IMR-90 (cell line): ENCODE data around the gene ASAP2. TPM values are rescaled to one million over a fixed set of nuclear protein-coding genes. Genes with fewer than 3 reads are reported as not detected.

Experiments
- ATAC-seq: fragments of 200-7000 bp; cut with Tn5 transposase; 2 replicates; pipeline ENCODE4 v1.9.1; 2020; ENCODE audit warnings: low read depth, mild to moderate bottlenecking, moderate library complexity
- BruUV-seq: library from RNA; stranded (reverse); fragments of 400-500 nt; replicated peaks from 2 replicates; lab custom pipeline; 2021; lab: Mats Ljungman, UMichigan
- CTCF ChIA-PET: fragments of 300-600 bp; formaldehyde crosslinking; extraction: SDS; loops from one replicate; lab custom pipeline; 2021; ENCODE audit warnings: antibody characterized with exemption; lab: Yijun Ruan, JAX
- POLR2A ChIA-PET: fragments of 300-600 bp; sonication (Branson Sonifier 250); formaldehyde crosslinking; loops from one replicate; lab custom pipeline; 2022; ENCODE audit warnings: antibody characterized with exemption; ENCODE audit not compliant: unreplicated experiment; lab: Charles Lee
- DNase-seq: peaks from one replicate; pipeline ENCODE4 v3.0.0; 2013
- H2AFZ ChIP-seq: replicated peaks from 2 replicates; pipeline ENCODE3; 2013; ENCODE audit warnings: low read length, mild to moderate bottlenecking; ENCODE audit not compliant: poor library complexity
- H2AK5ac ChIP-seq: 2 replicates; pipeline ENCODE4 v1.6.1; 2013; ENCODE audit warnings: low read depth, low read length, inconsistent platforms
- H2AK9ac ChIP-seq: replicated peaks from 2 replicates; pipeline ENCODE3; 2013; ENCODE audit warnings: mild to moderate bottlenecking, low read depth, low read length, moderate library complexity; ENCODE audit not compliant: poor library complexity
- H2BK120ac ChIP-seq: 2 replicates; pipeline ENCODE4 v1.6.1; 2013; ENCODE audit warnings: low read depth, low read length, inconsistent platforms
- H2BK15ac ChIP-seq: 3 replicates; pipeline ENCODE4 v1.6.1; 2013; ENCODE audit warnings: low read depth, low read length, inconsistent platforms
- H2BK20ac ChIP-seq: 2 replicates; pipeline ENCODE4 v1.6.1; 2013; ENCODE audit warnings: low read depth, mild to moderate bottlenecking, inconsistent platforms, low read length, moderate library complexity
- H2BK5ac ChIP-seq: 2 replicates; pipeline ENCODE4 v1.6.1; 2013; ENCODE audit warnings: mild to moderate bottlenecking, low read depth, low read length, inconsistent platforms; ENCODE audit not compliant: poor library complexity, severe bottlenecking
- H3K14ac ChIP-seq: replicated peaks from 2 replicates; pipeline ENCODE4 v1.6.1; 2013; ENCODE audit warnings: low read depth, low read length, inconsistent platforms
- H3K18ac ChIP-seq: 2 replicates; pipeline ENCODE4 v1.6.1; 2013; ENCODE audit warnings: low read depth, low read length, control low read depth
- H3K23ac ChIP-seq: 2 replicates; pipeline ENCODE4 v1.6.1; 2013; ENCODE audit warnings: low read depth, low read length, inconsistent platforms
- H3K27ac ChIP-seq: 2 replicates; pipeline ENCODE4 v1.5.1; 2013; ENCODE audit warnings: mild to moderate bottlenecking, control low read depth, low read length; ENCODE audit not compliant: insufficient read depth
- H3K27me3 ChIP-seq: 2 replicates; pipeline ENCODE4 v1.6.1; 2013; ENCODE audit warnings: low read length; ENCODE audit not compliant: control insufficient read depth, insufficient read depth
- H3K36me3 ChIP-seq: 2 replicates; pipeline ENCODE4 v1.6.1; 2013; ENCODE audit warnings: low read length, mixed read lengths; ENCODE audit not compliant: control insufficient read depth, insufficient read depth
- H3K4ac ChIP-seq: 2 replicates; pipeline ENCODE4 v1.6.1; 2013; ENCODE audit warnings: low read depth, low read length, inconsistent platforms
- H3K4me1 ChIP-seq: 2 replicates; pipeline ENCODE4 v1.6.1; 2013; ENCODE audit warnings: low read length, mixed read lengths; ENCODE audit not compliant: control insufficient read depth, insufficient read depth
- H3K4me2 ChIP-seq: 2 replicates; pipeline ENCODE4 v1.6.1; 2013; ENCODE audit warnings: low read depth, mild to moderate bottlenecking, control low read depth, low read length, moderate library complexity
- H3K4me3 ChIP-seq: 2 replicates; pipeline ENCODE4 v1.5.1; 2013; ENCODE audit warnings: low read depth, mild to moderate bottlenecking, control low read depth, low read length, moderate library complexity; ENCODE audit not compliant: insufficient read depth
- H3K56ac ChIP-seq: 2 replicates; pipeline ENCODE4 v1.6.1; 2013; ENCODE audit warnings: low read length, inconsistent platforms; ENCODE audit not compliant: insufficient read depth; ENCODE audit errors: extremely low read depth
- H3K79me1 ChIP-seq, 2 experiments: 2 replicates each; pipeline ENCODE4 v1.6.1; 2013; ENCODE audit warnings: low read length in 2 of 2, inconsistent platforms in 1 of 2, low read depth in 1 of 2
- H3K9ac ChIP-seq: 2 replicates; pipeline ENCODE4 v1.6.1; 2013; ENCODE audit warnings: low read depth, low read length, control low read depth
- H3K9me1 ChIP-seq: 2 replicates; pipeline ENCODE4 v1.6.1; 2013; ENCODE audit warnings: low read length, inconsistent platforms; ENCODE audit not compliant: insufficient read depth
- H3K9me3 ChIP-seq: 2 replicates; pipeline ENCODE4 v1.6.1; 2013; ENCODE audit warnings: low read length; ENCODE audit not compliant: control insufficient read depth, insufficient read depth
- H4K20me1 ChIP-seq: 2 replicates; pipeline ENCODE4 v1.6.1; 2013; ENCODE audit warnings: low read length, inconsistent platforms; ENCODE audit not compliant: insufficient read depth
- H4K5ac ChIP-seq: 2 replicates; pipeline ENCODE4 v1.6.1; 2013; ENCODE audit warnings: mild to moderate bottlenecking, low read depth, low read length, control low read depth
- H4K8ac ChIP-seq, 2 experiments: 2 replicates each; pipeline ENCODE4 v1.6.1; 2013; ENCODE audit warnings: low read depth in 2 of 2, low read length in 2 of 2, control low read depth in 1 of 2, inconsistent platforms in 1 of 2
- H4K91ac ChIP-seq: 2 replicates; pipeline ENCODE4 v1.6.1; 2013; ENCODE audit warnings: low read depth, low read length, inconsistent platforms; ENCODE audit not compliant: insufficient read depth
- BHLHE40 ChIP-seq: fragments of 150-350 bp; IDR thresholded peaks from 2 replicates; pipeline ENCODE4 v1.6.1; 2016; ENCODE audit warnings: mild to moderate bottlenecking, low read depth, low read length
- CEBPB ChIP-seq: IDR thresholded peaks from 2 replicates; pipeline ENCODE4 v1.6.1; 2012; ENCODE audit warnings: low read depth, low read length, improper control_type of control experiment
- CHD1 ChIP-seq: IDR thresholded peaks from 2 replicates; pipeline ENCODE4 v1.6.1; 2012; ENCODE audit warnings: low read depth, low read length, improper control_type of control experiment
- CTCF ChIP-seq: conservative IDR thresholded peaks from 2 replicates; pipeline ENCODE4 v1.5.1; 2012; ENCODE audit warnings: mild to moderate bottlenecking, low read depth, low read length, improper control_type of control experiment
- ELK1 ChIP-seq: fragments of 150-350 bp; IDR thresholded peaks from 2 replicates; pipeline ENCODE4 v1.6.1; 2016; ENCODE audit warnings: low read depth, mild to moderate bottlenecking, low read length, moderate library complexity, borderline replicate concordance
- FOS ChIP-seq: fragments of 150-350 bp; IDR thresholded peaks from 2 replicates; pipeline ENCODE4 v1.6.1; 2016; ENCODE audit warnings: low read depth, low read length
- MAFK ChIP-seq: IDR thresholded peaks from 2 replicates; pipeline ENCODE4 v1.6.1; 2012; ENCODE audit warnings: low read depth, low read length, improper control_type of control experiment
- MAZ ChIP-seq: IDR thresholded peaks from 2 replicates; pipeline ENCODE4 v1.6.1; 2012; ENCODE audit warnings: low read depth, mild to moderate bottlenecking, low read length, improper control_type of control experiment, moderate library complexity, borderline replicate concordance
- MXI1 ChIP-seq: IDR thresholded peaks from 2 replicates; pipeline ENCODE4 v1.6.1; 2012; ENCODE audit warnings: low read depth, mild to moderate bottlenecking, low read length, moderate library complexity, borderline replicate concordance
- NFE2L2 ChIP-seq: fragments of 150-350 bp; IDR thresholded peaks from 2 replicates; pipeline ENCODE4 v1.6.1; 2016; ENCODE audit warnings: low read depth, mild to moderate bottlenecking, low read length
- POLR2A ChIP-seq: IDR thresholded peaks from 2 replicates; pipeline ENCODE4 v1.6.1; 2012; ENCODE audit warnings: mild to moderate bottlenecking, low read depth, low read length
- RAD21 ChIP-seq: IDR thresholded peaks from 2 replicates; pipeline ENCODE4 v1.6.1; 2012; ENCODE audit warnings: low read length, improper control_type of control experiment
- RCOR1 ChIP-seq: IDR thresholded peaks from 2 replicates; pipeline ENCODE4 v1.6.1; 2012; ENCODE audit warnings: mild to moderate bottlenecking, low read length, improper control_type of control experiment; ENCODE audit not compliant: insufficient replicate concordance
- RFX5 ChIP-seq: IDR thresholded peaks from 2 replicates; pipeline ENCODE4 v1.8.0; 2012; ENCODE audit warnings: low read depth, mild to moderate bottlenecking, low read length, moderate library complexity
- SMC3 ChIP-seq: fragments of 150-350 bp; IDR thresholded peaks from 2 replicates; pipeline ENCODE4 v1.6.1; 2016; ENCODE audit warnings: low read depth, mild to moderate bottlenecking, antibody characterized with exemption, low read length, moderate library complexity
- USF2 ChIP-seq: fragments of 150-350 bp; IDR thresholded peaks from 2 replicates; pipeline ENCODE4 v1.6.1; 2017; ENCODE audit warnings: mild to moderate bottlenecking, antibody characterized with exemption, low read length, low read depth
- whole genome bisulfite sequencing, 2 experiments: methylation state at CpG; one replicate each; pipeline versions ENCODE4 v1.1.5 to v1.1.7; 2013; ENCODE audit warnings: missing lambda C conversion rate in 2 of 2; ENCODE audit not compliant: insufficient read length in 1 of 2; ENCODE audit errors: extremely low coverage in 2 of 2; 5-methylcytosine and 5-hydroxymethylcytosine counted together
- dilution Hi-C: fragments of 300-500 bp; cut with HindIII; formaldehyde crosslinking; loops from one replicate; pipeline ENCODE4 v1.14.3; 2018; ENCODE audit warnings: low sequenced_read_pairs; ENCODE audit not compliant: unreplicated experiment
- in situ Hi-C: fragments of 300-500 bp; cut with MboI; formaldehyde crosslinking; loops from 3 replicates; pipeline ENCODE4 v1.14.3; 2019; ENCODE audit warnings: low sequenced_read_pairs, inconsistent platforms, mixed read lengths
- intact Hi-C: fragments of 100-400 bp; cut with micrococcal nuclease; formaldehyde crosslinking; loops from 2 replicates; pipeline ENCODE4 v1.10.0; 2022
- polyA plus RNA-seq, 3 experiments: library from polyadenylated mRNA; depleted of rRNA; stranded (reverse); fragments of >200 nt; gene quantifications; 2 replicates each; pipeline ENCODE4 v1.2.3, GENCODE V29; 2012; ENCODE audit warnings: low replicate concordance in 1 of 3
- total RNA-seq: library from RNA; depleted of rRNA; stranded (reverse); fragments of >200 nt; gene quantifications from 2 replicates; pipeline ENCODE4 v1.2.3, GENCODE V29; 2012

Gene ASAP2
- total and polyA plus RNA-seq, 2 of the 4 experiments (the other 2 are of a cell fraction), result 19.7 to 28.1 TPM

- Histone ChIP-seq H3K23ac (no peak overlapping the region), H3K14ac (0 out of 2 replicates have a peak overlapping the region, but pooled peaks have one; percentile 10), H3K9me3 (no peaks in the 10 kb centered on the region), H4K8ac (no peak overlapping the region), H3K56ac (no peak overlapping the region), H2AFZ (no peak overlapping the region), H4K20me1 (0 out of 2 replicates have a peak, but pooled peaks cover under 1% of the 10 kb centered on the region), H2BK5ac (no peak overlapping the region), H2BK15ac (no peak overlapping the region), H4K5ac (no peak overlapping the region), H3K4ac (no peak overlapping the region), H3K18ac (no peak overlapping the region), H2AK5ac (no peak overlapping the region), H3K4me3 (no peak overlapping the region), H3K27ac (no peak overlapping the region), H4K91ac (no peak overlapping the region), H3K79me1 (peaks cover 14 to 62% of the 10 kb centered on the region in 2 experiments), H2AK9ac (no peak overlapping the region), H2BK120ac (no peak overlapping the region), H3K9me1 (peaks cover 30% of the 10 kb centered on the region), H3K4me1 (peaks cover 4% of the 10 kb centered on the region), H3K9ac (no peak overlapping the region), H2BK20ac (no peak overlapping the region), H3K36me3 (peaks cover 28% of the 10 kb centered on the region), H3K27me3 (no peaks in the 10 kb centered on the region), H3K4me2 (no peak overlapping the region)
- CTCF ChIA-PET, result no interaction called here
- dilution Hi-C loops (no loop called here), in situ Hi-C loops (loop anchor here (25.0 kb wide), 1 partner anchor 481 kb away; no protein-coding TSS in a partner anchor), intact Hi-C loops (no loop called here)
- POLR2A ChIA-PET, result no interaction called here
- TF ChIP-seq USF2, result no peak
- no peak for TF ChIP-seq ELK1
- TF ChIP-seq CEBPB, result no peak
- no peak for TF ChIP-seq NFE2L2
- no peak for TF ChIP-seq CHD1
- no peak for TF ChIP-seq SMC3
- TF ChIP-seq MXI1, result no peak
- no peak for TF ChIP-seq RFX5
- TF ChIP-seq RAD21, result no peak
- TF ChIP-seq POLR2A, result no peak
- no peak for TF ChIP-seq MAFK
- TF ChIP-seq RCOR1, result no peak
- no peak for TF ChIP-seq BHLHE40
- TF ChIP-seq FOS, result no peak
- TF ChIP-seq CTCF, result no peak
- TF ChIP-seq MAZ, result no peak
- ATAC-seq (no peak), DNase-seq (no peak)
- 100% methylated on average over 4 of the region's 7 CpGs; no CpG with 5 or more reads in 1 of the 2 experiments for WGBS, 2 experiments
- BruUV-seq, result no TSS peak
Measured at GRCh38 chr2:9343524-9343923, 136.9 kb downstream of the ASAP2 start.
